ENCODE measurements around the gene SCGB2B2.

SCGB2B2 gene

DNA sequence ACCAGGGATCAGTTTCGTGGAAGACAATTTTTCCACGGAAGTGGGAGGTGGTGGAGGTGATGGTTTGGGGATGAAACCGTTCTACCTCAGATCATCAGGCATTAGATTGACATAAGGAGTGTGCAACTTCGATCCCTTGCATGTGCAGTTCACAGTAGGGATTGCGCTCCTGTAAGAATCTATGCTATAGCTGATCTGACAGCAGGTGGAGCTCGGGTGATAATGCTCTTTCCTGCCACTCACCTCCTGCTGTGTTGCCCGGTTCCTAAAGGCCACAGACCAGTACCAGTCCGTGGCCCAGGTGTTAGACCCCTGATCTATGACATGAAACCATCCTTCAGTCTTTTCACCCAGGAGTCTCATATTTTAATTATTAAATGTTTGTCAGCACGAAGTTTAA is 4.5 kb upstream of the SCGB2B2 start (continued):
- TF ChIP-seq, protein P1, sequence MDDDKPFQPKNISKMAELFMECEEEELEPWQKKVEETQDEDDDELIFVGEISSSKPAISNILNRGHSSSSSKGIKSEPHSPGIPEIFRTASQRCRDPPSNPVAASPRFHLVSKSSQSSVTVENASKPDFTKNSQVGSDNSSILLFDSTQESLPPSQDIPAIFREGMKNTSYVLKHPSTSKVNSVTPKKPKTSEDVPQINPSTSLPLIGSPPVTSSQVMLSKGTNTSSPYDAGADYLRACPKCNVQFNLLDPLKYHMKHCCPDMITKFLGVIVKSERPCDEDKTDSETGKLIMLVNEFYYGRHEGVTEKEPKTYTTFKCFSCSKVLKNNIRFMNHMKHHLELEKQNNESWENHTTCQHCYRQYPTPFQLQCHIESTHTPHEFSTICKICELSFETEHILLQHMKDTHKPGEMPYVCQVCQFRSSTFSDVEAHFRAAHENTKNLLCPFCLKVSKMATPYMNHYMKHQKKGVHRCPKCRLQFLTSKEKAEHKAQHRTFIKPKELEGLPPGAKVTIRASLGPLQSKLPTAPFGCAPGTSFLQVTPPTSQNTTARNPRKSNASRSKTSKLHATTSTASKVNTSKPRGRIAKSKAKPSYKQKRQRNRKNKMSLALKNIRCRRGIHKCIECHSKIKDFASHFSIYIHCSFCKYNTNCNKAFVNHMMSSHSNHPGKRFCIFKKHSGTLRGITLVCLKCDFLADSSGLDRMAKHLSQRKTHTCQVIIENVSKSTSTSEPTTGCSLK (tag by site-specific recombination; IDR thresholded peaks at IDR 0.05), result no peak
- no peak for TF ChIP-seq KLF7 (tag by site-specific recombination; IDR thresholded peaks at IDR 0.05; ENCODE audit: borderline replicate concordance)
- no peak for TF ChIP-seq ZNF248 (tag by site-specific recombination; IDR thresholded peaks at IDR 0.05)
- no peak for TF ChIP-seq ZNF157 (tag by site-specific recombination; IDR thresholded peaks at IDR 0.05)

DNA sequence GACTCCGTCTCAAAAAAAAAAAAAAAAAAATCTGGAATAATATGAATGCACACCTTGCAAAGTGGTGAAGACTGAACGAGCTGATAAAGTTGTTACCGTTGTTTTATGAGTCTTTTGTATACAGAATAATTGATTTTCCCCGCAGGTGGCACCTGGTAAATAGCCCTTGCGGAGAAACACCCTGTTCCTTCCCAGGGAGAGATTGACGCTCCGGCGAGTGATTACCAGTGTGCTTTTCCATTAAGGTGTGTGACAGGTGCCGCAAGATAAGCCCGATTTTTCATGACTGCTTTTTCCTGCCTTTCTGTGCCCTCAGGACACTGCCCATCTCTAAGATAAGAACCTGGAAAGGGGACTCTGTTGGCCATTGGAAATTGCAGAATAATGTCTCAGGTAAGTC is 1.5 kb upstream of the SCGB2B2 start:
- H3K9me3 ChIP-seq (ENCODE audit: control insufficient read depth, insufficient read depth, low read depth, low read length), result peaks cover 39% of the 10 kb centered on the region
- TF ChIP-seq ZNF138 (tag by site-specific recombination; IDR thresholded peaks at IDR 0.05; ENCODE audit: borderline replicate concordance) (no peak), ZNF335 (tag by site-specific recombination; conservative IDR thresholded peaks at IDR 0.05) (no peak), ZNF366 (tag by site-specific recombination; conservative IDR thresholded peaks at IDR 0.05) (0 out of 2 replicates have a peak, but pooled peaks have one; percentile 13), ZIC2 (tag by site-specific recombination; IDR thresholded peaks at IDR 0.05) (peak; percentile 14; the same call in 1 of the 2 replicates)
- TF ChIP-seq, protein P2, sequence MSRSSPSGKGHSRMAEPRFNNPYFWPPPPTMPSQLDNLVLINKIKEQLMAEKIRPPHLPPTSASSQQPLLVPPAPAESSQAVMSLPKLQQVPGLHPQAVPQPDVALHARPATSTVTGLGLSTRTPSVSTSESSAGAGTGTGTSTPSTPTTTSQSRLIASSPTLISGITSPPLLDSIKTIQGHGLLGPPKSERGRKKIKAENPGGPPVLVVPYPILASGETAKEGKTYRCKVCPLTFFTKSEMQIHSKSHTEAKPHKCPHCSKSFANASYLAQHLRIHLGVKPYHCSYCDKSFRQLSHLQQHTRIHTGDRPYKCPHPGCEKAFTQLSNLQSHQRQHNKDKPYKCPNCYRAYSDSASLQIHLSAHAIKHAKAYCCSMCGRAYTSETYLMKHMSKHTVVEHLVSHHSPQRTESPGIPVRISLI (tag by site-specific recombination; IDR thresholded peaks at IDR 0.05), result peak; percentile 77; the same call in 1 of the 2 replicates
- ChIA-PET POLR2A (interaction anchor here (0.6 to 2.1 kb wide), 8 partner anchors 39 to 1536 kb away, joined by 3 to 24 read pairs (median 8); partner anchors contain the start of genes GRAMD1A, ZNF181, ZNF30 and ZNF565), CTCF (interaction anchor here (0.5 to 4.3 kb wide), 3 partner anchors 36 to 67 kb away, joined by 3 to 34 read pairs (median 4); no protein-coding TSS in a partner anchor)
- no peak overlapping the region for H3K4me3 ChIP-seq (ENCODE audit: low read depth, low read length)
- H3K27ac ChIP-seq (ENCODE audit: extremely low read depth, low read depth, low read length), result no peak overlapping the region
- peaks cover 12% of the 10 kb centered on the region for H3K4me1 ChIP-seq (ENCODE audit: control insufficient read depth, insufficient read depth, low read length)
- H3K36me3 ChIP-seq (ENCODE audit: control insufficient read depth in 2 of 2, insufficient read depth in 1 of 2, low read length in 2 of 2), result peaks cover 51 to 54% of the 10 kb centered on the region in 2 experiments

DNA sequence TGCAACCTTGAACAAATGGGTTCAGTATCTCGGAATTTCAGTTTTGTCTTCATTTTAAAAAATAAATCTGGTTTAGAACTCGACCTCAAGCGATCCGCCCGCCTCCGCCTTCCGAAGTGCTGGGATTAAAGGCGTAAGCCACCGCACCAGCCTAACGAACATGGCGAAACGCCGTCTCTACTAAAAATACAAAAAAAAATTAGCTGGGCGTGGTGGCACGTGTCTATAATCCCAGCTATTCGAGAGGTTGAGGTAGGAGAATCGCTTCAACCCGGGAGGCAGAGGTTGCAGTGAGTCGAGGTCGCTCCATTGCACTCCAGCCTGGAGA is 1.1 kb upstream of the SCGB2B2 start:
- peak overlapping the region; percentile 68 for H3K4me3 ChIP-seq (ENCODE audit: low read depth, low read length)
- H3K4me1 ChIP-seq (ENCODE audit: control insufficient read depth, insufficient read depth, low read length), result peaks cover 12% of the 10 kb centered on the region
- peak overlapping the region; percentile 94 for H3K27ac ChIP-seq (ENCODE audit: extremely low read depth, low read depth, low read length)
- ChIA-PET POLR2A (interaction anchor here (0.5 to 2.1 kb wide), 24 partner anchors 11 to 1536 kb away, joined by 3 to 24 read pairs (median 4); partner anchors contain the start of genes FXYD7, GRAMD1A, POLR2I and UBA2), CTCF (interaction anchor here (0.5 to 4.3 kb wide), 7 partner anchors 34 to 1014 kb away, joined by 3 to 34 read pairs (median 4); no protein-coding TSS in a partner anchor)
- peaks cover 47 to 50% of the 10 kb centered on the region in 2 experiments for H3K36me3 ChIP-seq (ENCODE audit: control insufficient read depth in 2 of 2, insufficient read depth in 1 of 2, low read length in 2 of 2)
- H3K9me3 ChIP-seq (ENCODE audit: control insufficient read depth, insufficient read depth, low read depth, low read length), result peaks cover 36% of the 10 kb centered on the region
- TF ChIP-seq ZNF624 (tag by site-specific recombination; IDR thresholded peaks at IDR 0.05) (no peak), ZNF558 (tag by site-specific recombination; IDR thresholded peaks at IDR 0.05) (peak; percentile 20; the same call in 1 of the 2 replicates), SP3 (tag by site-specific recombination; IDR thresholded peaks at IDR 0.05) (no peak), ZNF311 (tag by site-specific recombination; IDR thresholded peaks at IDR 0.05; ENCODE audit: borderline replicate concordance) (no peak), ZNF776 (tag by site-specific recombination; IDR thresholded peaks at IDR 0.05; ENCODE audit: borderline replicate concordance) (no peak), YY1 (tag by site-specific recombination; IDR thresholded peaks at IDR 0.05) (no peak)
- TF ChIP-seq, protein P3, sequence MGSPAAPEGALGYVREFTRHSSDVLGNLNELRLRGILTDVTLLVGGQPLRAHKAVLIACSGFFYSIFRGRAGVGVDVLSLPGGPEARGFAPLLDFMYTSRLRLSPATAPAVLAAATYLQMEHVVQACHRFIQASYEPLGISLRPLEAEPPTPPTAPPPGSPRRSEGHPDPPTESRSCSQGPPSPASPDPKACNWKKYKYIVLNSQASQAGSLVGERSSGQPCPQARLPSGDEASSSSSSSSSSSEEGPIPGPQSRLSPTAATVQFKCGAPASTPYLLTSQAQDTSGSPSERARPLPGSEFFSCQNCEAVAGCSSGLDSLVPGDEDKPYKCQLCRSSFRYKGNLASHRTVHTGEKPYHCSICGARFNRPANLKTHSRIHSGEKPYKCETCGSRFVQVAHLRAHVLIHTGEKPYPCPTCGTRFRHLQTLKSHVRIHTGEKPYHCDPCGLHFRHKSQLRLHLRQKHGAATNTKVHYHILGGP (tag by site-specific recombination; IDR thresholded peaks at IDR 0.05), result no peak
- TF ChIP-seq, protein P4, sequence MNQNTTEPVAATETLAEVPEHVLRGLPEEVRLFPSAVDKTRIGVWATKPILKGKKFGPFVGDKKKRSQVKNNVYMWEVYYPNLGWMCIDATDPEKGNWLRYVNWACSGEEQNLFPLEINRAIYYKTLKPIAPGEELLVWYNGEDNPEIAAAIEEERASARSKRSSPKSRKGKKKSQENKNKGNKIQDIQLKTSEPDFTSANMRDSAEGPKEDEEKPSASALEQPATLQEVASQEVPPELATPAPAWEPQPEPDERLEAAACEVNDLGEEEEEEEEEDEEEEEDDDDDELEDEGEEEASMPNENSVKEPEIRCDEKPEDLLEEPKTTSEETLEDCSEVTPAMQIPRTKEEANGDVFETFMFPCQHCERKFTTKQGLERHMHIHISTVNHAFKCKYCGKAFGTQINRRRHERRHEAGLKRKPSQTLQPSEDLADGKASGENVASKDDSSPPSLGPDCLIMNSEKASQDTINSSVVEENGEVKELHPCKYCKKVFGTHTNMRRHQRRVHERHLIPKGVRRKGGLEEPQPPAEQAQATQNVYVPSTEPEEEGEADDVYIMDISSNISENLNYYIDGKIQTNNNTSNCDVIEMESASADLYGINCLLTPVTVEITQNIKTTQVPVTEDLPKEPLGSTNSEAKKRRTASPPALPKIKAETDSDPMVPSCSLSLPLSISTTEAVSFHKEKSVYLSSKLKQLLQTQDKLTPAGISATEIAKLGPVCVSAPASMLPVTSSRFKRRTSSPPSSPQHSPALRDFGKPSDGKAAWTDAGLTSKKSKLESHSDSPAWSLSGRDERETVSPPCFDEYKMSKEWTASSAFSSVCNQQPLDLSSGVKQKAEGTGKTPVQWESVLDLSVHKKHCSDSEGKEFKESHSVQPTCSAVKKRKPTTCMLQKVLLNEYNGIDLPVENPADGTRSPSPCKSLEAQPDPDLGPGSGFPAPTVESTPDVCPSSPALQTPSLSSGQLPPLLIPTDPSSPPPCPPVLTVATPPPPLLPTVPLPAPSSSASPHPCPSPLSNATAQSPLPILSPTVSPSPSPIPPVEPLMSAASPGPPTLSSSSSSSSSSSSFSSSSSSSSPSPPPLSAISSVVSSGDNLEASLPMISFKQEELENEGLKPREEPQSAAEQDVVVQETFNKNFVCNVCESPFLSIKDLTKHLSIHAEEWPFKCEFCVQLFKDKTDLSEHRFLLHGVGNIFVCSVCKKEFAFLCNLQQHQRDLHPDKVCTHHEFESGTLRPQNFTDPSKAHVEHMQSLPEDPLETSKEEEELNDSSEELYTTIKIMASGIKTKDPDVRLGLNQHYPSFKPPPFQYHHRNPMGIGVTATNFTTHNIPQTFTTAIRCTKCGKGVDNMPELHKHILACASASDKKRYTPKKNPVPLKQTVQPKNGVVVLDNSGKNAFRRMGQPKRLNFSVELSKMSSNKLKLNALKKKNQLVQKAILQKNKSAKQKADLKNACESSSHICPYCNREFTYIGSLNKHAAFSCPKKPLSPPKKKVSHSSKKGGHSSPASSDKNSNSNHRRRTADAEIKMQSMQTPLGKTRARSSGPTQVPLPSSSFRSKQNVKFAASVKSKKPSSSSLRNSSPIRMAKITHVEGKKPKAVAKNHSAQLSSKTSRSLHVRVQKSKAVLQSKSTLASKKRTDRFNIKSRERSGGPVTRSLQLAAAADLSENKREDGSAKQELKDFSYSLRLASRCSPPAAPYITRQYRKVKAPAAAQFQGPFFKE (tag by site-specific recombination; IDR thresholded peaks at IDR 0.05; ENCODE audit: borderline replicate concordance), result no peak
- TF ChIP-seq, protein P5, sequence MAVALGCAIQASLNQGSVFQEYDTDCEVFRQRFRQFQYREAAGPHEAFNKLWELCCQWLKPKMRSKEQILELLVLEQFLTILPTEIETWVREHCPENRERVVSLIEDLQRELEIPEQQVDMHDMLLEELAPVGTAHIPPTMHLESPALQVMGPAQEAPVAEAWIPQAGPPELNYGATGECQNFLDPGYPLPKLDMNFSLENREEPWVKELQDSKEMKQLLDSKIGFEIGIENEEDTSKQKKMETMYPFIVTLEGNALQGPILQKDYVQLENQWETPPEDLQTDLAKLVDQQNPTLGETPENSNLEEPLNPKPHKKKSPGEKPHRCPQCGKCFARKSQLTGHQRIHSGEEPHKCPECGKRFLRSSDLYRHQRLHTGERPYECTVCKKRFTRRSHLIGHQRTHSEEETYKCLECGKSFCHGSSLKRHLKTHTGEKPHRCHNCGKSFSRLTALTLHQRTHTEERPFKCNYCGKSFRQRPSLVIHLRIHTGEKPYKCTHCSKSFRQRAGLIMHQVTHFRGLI (tag by site-specific recombination; IDR thresholded peaks at IDR 0.05), result no peak
- TF ChIP-seq, protein P6, sequence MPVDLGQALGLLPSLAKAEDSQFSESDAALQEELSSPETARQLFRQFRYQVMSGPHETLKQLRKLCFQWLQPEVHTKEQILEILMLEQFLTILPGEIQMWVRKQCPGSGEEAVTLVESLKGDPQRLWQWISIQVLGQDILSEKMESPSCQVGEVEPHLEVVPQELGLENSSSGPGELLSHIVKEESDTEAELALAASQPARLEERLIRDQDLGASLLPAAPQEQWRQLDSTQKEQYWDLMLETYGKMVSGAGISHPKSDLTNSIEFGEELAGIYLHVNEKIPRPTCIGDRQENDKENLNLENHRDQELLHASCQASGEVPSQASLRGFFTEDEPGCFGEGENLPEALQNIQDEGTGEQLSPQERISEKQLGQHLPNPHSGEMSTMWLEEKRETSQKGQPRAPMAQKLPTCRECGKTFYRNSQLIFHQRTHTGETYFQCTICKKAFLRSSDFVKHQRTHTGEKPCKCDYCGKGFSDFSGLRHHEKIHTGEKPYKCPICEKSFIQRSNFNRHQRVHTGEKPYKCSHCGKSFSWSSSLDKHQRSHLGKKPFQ (tag by site-specific recombination; IDR thresholded peaks at IDR 0.05), result no peak

All from HEK293 (cell line).